Fibroblast of lung (primary cell): Measurements from ENCODE around the gene GGCX. TPM values are rescaled to one million over a fixed set of nuclear protein-coding genes. Genes with fewer than 3 reads are reported as not detected.

Source experiments
- DNase-seq, 2 donors: peaks; one replicate each; pipeline versions ENCODE4 v3.0.0 to v3.0.0-alpha.2; 2010; ENCODE audit warnings: low read depth in 2 of 2
- H2AFZ ChIP-seq: 2 replicates; pipeline ENCODE4 v1.5.1; 2012; ENCODE audit warnings: low read length, control low read depth, inconsistent platforms
- H3K27ac ChIP-seq: 2 replicates; pipeline ENCODE4 v1.5.1; 2011; ENCODE audit warnings: low read length, control low read depth; ENCODE audit not compliant: insufficient read depth
- H3K27me3 ChIP-seq: 2 replicates; pipeline ENCODE4 v1.5.1; 2011; ENCODE audit warnings: mild to moderate bottlenecking, low read length; ENCODE audit not compliant: control insufficient read depth, insufficient read depth
- H3K36me3 ChIP-seq: 2 replicates; pipeline ENCODE4 v1.5.1; 2011; ENCODE audit warnings: low read length; ENCODE audit not compliant: control insufficient read depth, insufficient read depth
- H3K4me1 ChIP-seq: 2 replicates; pipeline ENCODE4 v1.5.1; 2011; ENCODE audit warnings: low read length; ENCODE audit not compliant: control insufficient read depth, insufficient read depth; ENCODE audit errors: extremely low read depth
- H3K4me2 ChIP-seq: 2 replicates; pipeline ENCODE4 v1.5.1; 2011; ENCODE audit warnings: low read length, control low read depth; ENCODE audit not compliant: insufficient read depth; ENCODE audit errors: extremely low read depth
- H3K4me3 ChIP-seq, 4 experiments: fragments of 200-600 bp in 1 of 4; sonication (generic) in 1 of 4; replicated peaks in 1 of 4; 2 replicates each; pipeline ENCODE4 v1.5.1; 2011 to 2016; ENCODE audit warnings: low read length in 4 of 4, low read depth in 3 of 4, mild to moderate bottlenecking in 3 of 4, control low read depth in 2 of 4, inconsistent platforms in 1 of 4, mixed read lengths in 1 of 4; ENCODE audit not compliant: insufficient read depth in 1 of 4; ENCODE audit errors: control extremely low read depth in 1 of 4
- H3K79me2 ChIP-seq: 2 replicates; pipeline ENCODE4 v1.5.1; 2012; ENCODE audit warnings: mild to moderate bottlenecking, low read length, inconsistent platforms; ENCODE audit not compliant: control insufficient read depth, insufficient read depth
- H3K9ac ChIP-seq: 2 replicates; pipeline ENCODE4 v1.5.1; 2011; ENCODE audit warnings: mild to moderate bottlenecking, low read length, control low read depth; ENCODE audit not compliant: insufficient read depth
- H3K9me3 ChIP-seq: 2 replicates; pipeline ENCODE4 v1.5.1; 2012; ENCODE audit warnings: low read depth, low read length; ENCODE audit not compliant: control insufficient read depth, insufficient read depth
- H4K20me1 ChIP-seq: 2 replicates; pipeline ENCODE4 v1.5.1; 2011; ENCODE audit warnings: low read length; ENCODE audit not compliant: control insufficient read depth, insufficient read depth; ENCODE audit errors: extremely low read depth
- CTCF ChIP-seq, 2 donors: IDR thresholded peaks in 1 of 2; conservative IDR thresholded peaks in 1 of 2; 1 replicate in 1 of 2; 2 replicates in 1 of 2; pipeline ENCODE4 v1.5.1; 2011 to 2012; ENCODE audit warnings: low read length in 2 of 2, control low read depth in 1 of 2, inconsistent platforms in 1 of 2, low read depth in 1 of 2, mild to moderate bottlenecking in 1 of 2
- EZH2 ChIP-seq: IDR thresholded peaks from 2 replicates; pipeline ENCODE4 v1.5.1; 2012; ENCODE audit warnings: low read length, control low read depth, mild to moderate bottlenecking; ENCODE audit errors: missing control alignments
- polyA plus RNA-seq, 2 donors: library from polyadenylated mRNA; depleted of rRNA in 1 of 2; stranded (reverse) in 1 of 2; unstranded in 1 of 2; fragments of >200 nt; gene quantifications; 2 replicates each; pipeline ENCODE4 v1.2.1, GENCODE V29; 2011 to 2012; ENCODE audit warnings: missing spikeins in 1 of 2
- total RNA-seq: library from RNA; depleted of rRNA; stranded (reverse); fragments of >200 nt; gene quantifications from 2 replicates; pipeline ENCODE4 v1.2.1, GENCODE V29; 2014

Gene GGCX
- total and polyA plus RNA-seq, 2 donors (not counting 1 experiment from before 2014, with no cell fraction given), result 34.4 to 46.1 TPM

- no peaks in the 10 kb centered on the region for H3K27me3 ChIP-seq
- H3K36me3 ChIP-seq, result no peaks in the 10 kb centered on the region
- no peak overlapping the region for H3K27ac ChIP-seq
- H3K9ac ChIP-seq, result no peak overlapping the region
- no peaks in the 10 kb centered on the region for H3K79me2 ChIP-seq
- H3K4me2 ChIP-seq, result no peak overlapping the region
- H3K9me3 ChIP-seq, result no peaks in the 10 kb centered on the region
- peaks cover 34% of the 10 kb centered on the region for H3K4me1 ChIP-seq
- TF ChIP-seq EZH2 (no peak), CTCF (conservative IDR thresholded peaks at IDR 0.05 in 1 of 2, IDR thresholded peaks at IDR 0.05 in 1 of 2; ENCODE audit: low read depth in 1 of 2, low read length in 2 of 2) (no peak)
- DNase-seq, result no peak
- no peaks in the 10 kb centered on the region for H4K20me1 ChIP-seq
- H2AFZ ChIP-seq, result no peak overlapping the region
- no peak overlapping the region for H3K4me3 ChIP-seq
Observed at GRCh38 chr2:85582492-85582891, 21.2 kb upstream of the GGCX start.

DNA sequence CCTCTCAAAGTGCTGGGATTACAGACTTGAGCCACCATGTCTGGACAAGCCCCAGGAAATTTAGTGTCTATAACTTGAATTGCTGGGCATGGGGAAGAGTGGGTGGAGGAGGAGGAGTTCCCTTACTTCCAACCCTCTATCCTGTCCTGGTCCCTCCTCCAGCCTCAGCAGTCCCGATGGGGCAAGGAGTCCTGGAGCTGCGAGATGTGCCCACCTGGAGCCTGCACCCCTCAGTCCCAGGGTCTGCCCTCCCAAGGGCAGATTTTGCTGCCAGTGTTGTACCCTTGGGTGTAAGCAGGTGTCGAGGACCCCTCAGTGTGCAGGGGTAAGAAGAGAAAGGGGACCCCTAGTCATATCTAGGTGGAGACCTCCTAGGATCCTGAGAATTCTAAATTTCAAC is 18.9 kb upstream of the GGCX start:
- no peak for TF ChIP-seq CTCF (conservative IDR thresholded peaks at IDR 0.05 in 1 of 2, IDR thresholded peaks at IDR 0.05 in 1 of 2; ENCODE audit: low read depth in 1 of 2, low read length in 2 of 2)
- H3K27me3 ChIP-seq, result no peaks in the 10 kb centered on the region
- H4K20me1 ChIP-seq, result no peaks in the 10 kb centered on the region
- no peak overlapping the region for H3K27ac ChIP-seq
- H3K4me3 ChIP-seq, result no peak overlapping the region
- H3K79me2 ChIP-seq, result no peaks in the 10 kb centered on the region
- DNase-seq, result no peak
- H3K9me3 ChIP-seq, result no peaks in the 10 kb centered on the region
- H2AFZ ChIP-seq, result no peak overlapping the region
- no peak overlapping the region for H3K4me2 ChIP-seq
- H3K4me1 ChIP-seq, result peaks cover 26% of the 10 kb centered on the region
- H3K9ac ChIP-seq, result no peak overlapping the region
- no peaks in the 10 kb centered on the region for H3K36me3 ChIP-seq

DNA sequence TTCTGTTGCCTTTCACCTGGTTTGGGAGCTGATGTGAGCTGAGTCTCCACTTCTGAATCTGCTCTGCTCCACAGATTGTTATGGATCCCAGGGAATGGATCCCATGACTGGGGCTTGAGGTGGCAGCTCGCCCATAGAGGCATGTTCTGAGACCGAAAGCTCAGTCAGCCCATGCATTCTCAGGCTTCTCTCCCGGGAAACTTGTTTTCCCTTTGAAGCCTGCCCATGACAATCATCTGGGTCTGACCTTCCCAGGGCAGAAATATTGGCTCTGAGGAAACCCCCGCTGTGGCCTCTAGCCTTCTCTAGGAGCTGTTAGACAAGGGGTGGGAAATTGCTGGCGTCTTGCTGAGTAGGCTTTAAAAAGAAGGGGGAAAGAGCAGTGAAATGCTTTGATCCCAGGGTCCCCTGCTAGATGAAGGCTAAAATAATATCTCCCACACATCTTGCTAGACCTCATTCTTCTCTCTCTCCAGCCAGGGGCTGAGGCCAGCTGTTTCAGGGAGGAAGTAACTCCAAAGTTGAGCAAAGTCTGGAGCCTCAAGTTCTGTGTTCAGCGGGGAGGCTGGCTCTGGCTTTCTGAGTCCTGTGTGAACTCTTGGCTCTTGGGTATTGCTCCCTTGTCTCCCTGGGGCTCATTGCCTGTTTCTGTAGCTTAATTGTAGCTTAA is 18.1 kb upstream of the GGCX start:
- Histone ChIP-seq H3K4me1 (peaks cover 20% of the 10 kb centered on the region), H3K27me3 (no peaks in the 10 kb centered on the region), H2AFZ (peak overlapping the region; percentile 9), H3K9ac (peak overlapping the region; percentile 4), H3K9me3 (no peaks in the 10 kb centered on the region), H4K20me1 (no peaks in the 10 kb centered on the region), H3K27ac (peak overlapping the region; percentile 71), H3K79me2 (no peaks in the 10 kb centered on the region), H3K4me2 (peak overlapping the region; percentile 54), H3K36me3 (no peaks in the 10 kb centered on the region), H3K4me3 (peak overlapping the region in 1 of 4 experiments; percentile 6)
- no peak for TF ChIP-seq CTCF (conservative IDR thresholded peaks at IDR 0.05 in 1 of 2, IDR thresholded peaks at IDR 0.05 in 1 of 2; ENCODE audit: low read depth in 1 of 2, low read length in 2 of 2)
- DNase-seq, result no peak
